ENCODE data around the gene NRN1.
A peak's percentile ranks its signal among the peaks of the same experiment; 100 is the strongest.
"Not testable (repeated sequence)": the region's sequence is repeated elsewhere in the genome, so short reads cannot be mapped to it uniquely, and the experiment has no call there.

The NRN1 gene

GRCh38 chr6:5981126-5982026 lies 25.3 kb downstream of the NRN1 start:
- peak; percentile 99 for DNase-seq

- DNase-seq = peak; percentile 51
These were observed 26.9 kb downstream of the NRN1 start for GRCh38 chr6:5979650-5980420.

GRCh38 chr6:5976811-5977210 lies 29.9 kb downstream of the NRN1 start:
- DNase-seq = no peak

GRCh38 chr6:5968817-5969734 lies 37.6 kb downstream of the NRN1 start:
- DNase-seq = peak; percentile 70

- not testable (repeated sequence) for DNase-seq
These were observed 38.7 kb downstream of the NRN1 start for GRCh38 chr6:5968036-5968435.

- DNase-seq = no peak
These were observed 39.1 kb downstream of the NRN1 start for GRCh38 chr6:5967594-5967993.

GRCh38 chr6:5962794-5963193 lies 43.9 kb downstream of the NRN1 start:
- no peak for DNase-seq

- no peak for DNase-seq
These were observed 44.9 kb downstream of the NRN1 start for GRCh38 chr6:5961836-5962235.

- DNase-seq = no peak
These were observed 46.3 kb downstream of the NRN1 start for GRCh38 chr6:5960456-5960855.

GRCh38 chr6:5958921-5959320 lies 47.8 kb downstream of the NRN1 start:
- no peak for DNase-seq

GRCh38 chr6:5956939-5957338 lies 49.8 kb downstream of the NRN1 start:
- no peak for DNase-seq

GRCh38 chr6:5950361-5950785 lies 56.4 kb downstream of the NRN1 start:
- DNase-seq = peak; percentile 77

Data from fibroblast of skin of right biceps (primary cell).